ENCODE results near the gene MT1HL1.

GRCh38 chr1:236957235-236957634 is 47.0 kb downstream of the MT1HL1 start:
- no peak for TF ChIP-seq CTCF (IDR thresholded peaks at IDR 0.05)
- TF ChIP-seq EP300 (IDR thresholded peaks at IDR 0.05) = no peak
- TF ChIP-seq POLR2AphosphoS5 (IDR thresholded peaks at IDR 0.05) = no peak
- no peak for TF ChIP-seq POLR2A (IDR thresholded peaks at IDR 0.05)

Measured in sigmoid colon (tissue), 4 donors.